Left lobe of liver (tissue), 2 donors: Measurements from ENCODE around the gene CHAF1B. TPM values are rescaled to one million over a fixed set of nuclear protein-coding genes. Genes with fewer than 3 reads are reported as not detected.

Source experiments
- ATAC-seq: fragments of 200-7000 bp; cut with Tn5 transposase; one replicate; pipeline ENCODE4 v1.9.1; 2020; ENCODE audit warnings: mild to moderate bottlenecking, moderate library complexity
- DNase-seq: peaks from one replicate; pipeline ENCODE4 v3.0.0-alpha.2; 2020; ENCODE audit warnings: low spot score
- total RNA-seq: library from RNA; stranded (reverse); gene quantifications from one replicate; pipeline ENCODE4 v1.2.1, GENCODE V29; 2021
- donor health status: DM: no; HTN: no; CAD: no; lungs with moderate emphysema.
- donor health status: DM: no; HTN: yes; CAD: no.

CHAF1B gene
- total RNA-seq, 1 donor from 2014 or later, result 0.43 TPM

GRCh38 chr21:36456729-36457414 lies 71.7 kb downstream of the CHAF1B start:
- DNase-seq (no peak), ATAC-seq (no peak)

- ATAC-seq (no peak), DNase-seq (no peak)
Measured at GRCh38 chr21:36459098-36459497, 73.9 kb downstream of the CHAF1B start.

GRCh38 chr21:36460866-36461265 lies 75.7 kb downstream of the CHAF1B start:
- DNase-seq (no peak), ATAC-seq (no peak)

- ATAC-seq (peak; percentile 83), DNase-seq (peak; percentile 83)
Measured at GRCh38 chr21:36461277-36461917, 76.2 kb downstream of the CHAF1B start.

GRCh38 chr21:36461918-36462486 lies 76.8 kb downstream of the CHAF1B start:
- ATAC-seq, result peak; percentile 74

GRCh38 chr21:36463204-36463603 lies 78.0 kb downstream of the CHAF1B start:
- no peak for DNase-seq
- ATAC-seq, result no peak

More at GRCh38 chr21:36461918-36462486, 76.8 kb downstream of the CHAF1B start:
- DNase-seq, result peak; percentile 79

GRCh38 chr21:36463991-36464390 lies 78.8 kb downstream of the CHAF1B start:
- ATAC-seq (no peak), DNase-seq (no peak)

- ATAC-seq (peak; percentile 2), DNase-seq (no peak)
Measured at GRCh38 chr21:36464590-36464989, 79.4 kb downstream of the CHAF1B start.

- ATAC-seq, result no peak
- DNase-seq, result no peak
Measured at GRCh38 chr21:36465478-36465877, 80.3 kb downstream of the CHAF1B start.

- DNase-seq (no peak), ATAC-seq (no peak)
Measured at GRCh38 chr21:36466061-36466511, 80.9 kb downstream of the CHAF1B start.

Other genes with a start within 250 kb of the CHAF1B start
- gene DOP1B, start 228.6 kb upstream of the CHAF1B start, total RNA-seq, result 23.6 TPM
- 12.6 TPM for gene MORC3, start 65.2 kb upstream of the CHAF1B start, total RNA-seq
- 16.4 TPM for gene CLDN14, start 94.7 kb downstream of the CHAF1B start, total RNA-seq